Small intestine (tissue), 7 donors: Measurements from ENCODE around the gene SLCO2B1. TPM values are rescaled to one million over a fixed set of nuclear protein-coding genes. Genes with fewer than 3 reads are reported as not detected.

ENCODE experiments used
- DNase-seq, 2 donors: peaks; one replicate each; pipeline versions ENCODE4 v3.0.0 to v3.0.0-alpha.2; 2013
- FAIRE-seq: peaks from 2 replicates; lab custom pipeline; 2012; peaks lifted over from hg19 to GRCh38; lab: Jason Lieb, UNC
- H3K27ac ChIP-seq, 3 donors: one replicate each; pipeline ENCODE4 v1.5.1; 2013; ENCODE audit warnings: low read length in 2 of 3, mild to moderate bottlenecking in 2 of 3, control low read depth in 1 of 3, inconsistent platforms in 1 of 3, low read depth in 1 of 3, moderate library complexity in 1 of 3
- H3K27me3 ChIP-seq, 3 donors: one replicate each; pipeline ENCODE4 v1.6.1; 2013; ENCODE audit warnings: low read length in 3 of 3, inconsistent platforms in 1 of 3; ENCODE audit not compliant: control insufficient read depth in 3 of 3, insufficient read depth in 3 of 3
- H3K36me3 ChIP-seq, 3 donors: one replicate each; pipeline ENCODE4 v1.6.1; 2013; ENCODE audit warnings: low read length in 3 of 3, inconsistent platforms in 1 of 3, low read depth in 1 of 3, mild to moderate bottlenecking in 1 of 3, moderate library complexity in 1 of 3; ENCODE audit not compliant: control insufficient read depth in 3 of 3, insufficient read depth in 2 of 3
- H3K4me1 ChIP-seq, 3 donors: one replicate each; pipeline ENCODE4 v1.6.1; 2013; ENCODE audit warnings: low read length in 2 of 3, inconsistent platforms in 1 of 3, low read depth in 1 of 3, mild to moderate bottlenecking in 1 of 3, moderate library complexity in 1 of 3; ENCODE audit not compliant: control insufficient read depth in 3 of 3, insufficient read depth in 2 of 3
- H3K4me3 ChIP-seq, 3 donors: one replicate each; pipeline ENCODE4 v1.5.1; 2013; ENCODE audit warnings: low read length in 3 of 3, control low read depth in 1 of 3, inconsistent platforms in 1 of 3, low read depth in 1 of 3, mild to moderate bottlenecking in 1 of 3, moderate library complexity in 1 of 3
- H3K9me3 ChIP-seq, 2 donors: one replicate each; pipeline ENCODE4 v1.6.1; 2013; ENCODE audit warnings: low read depth in 1 of 2, low read length in 1 of 2; ENCODE audit not compliant: control insufficient read depth in 2 of 2, insufficient read depth in 1 of 2
- WGBS, 3 donors: extraction: QIAGEN DNeasy Blood & Tissue Kit; methylation state at CpG; one replicate each; pipeline ENCODE4 v1.1.7; 2013; 5-methylcytosine and 5-hydroxymethylcytosine counted together
- polyA plus RNA-seq, 4 donors: library from polyadenylated mRNA; stranded (reverse) in 3 of 4; unstranded in 1 of 4; fragments of 200-250 nt in 3 of 4; fragments of 120-200 nt in 1 of 4; gene quantifications; one replicate each; pipeline versions ENCODE4 v1.2.1 to v1.2.3, GENCODE V29; 2013
- donor health status: healthy with polysubstance abuse.
- donor health status: control.
- donor health status: control.
- donor health status: Bipolar disorder and iron deficiency.
- donor health status: healthy.

SLCO2B1 gene
- polyA plus RNA-seq, 4 donors: 10.3 to 141 (median 30.6) TPM

DNA sequence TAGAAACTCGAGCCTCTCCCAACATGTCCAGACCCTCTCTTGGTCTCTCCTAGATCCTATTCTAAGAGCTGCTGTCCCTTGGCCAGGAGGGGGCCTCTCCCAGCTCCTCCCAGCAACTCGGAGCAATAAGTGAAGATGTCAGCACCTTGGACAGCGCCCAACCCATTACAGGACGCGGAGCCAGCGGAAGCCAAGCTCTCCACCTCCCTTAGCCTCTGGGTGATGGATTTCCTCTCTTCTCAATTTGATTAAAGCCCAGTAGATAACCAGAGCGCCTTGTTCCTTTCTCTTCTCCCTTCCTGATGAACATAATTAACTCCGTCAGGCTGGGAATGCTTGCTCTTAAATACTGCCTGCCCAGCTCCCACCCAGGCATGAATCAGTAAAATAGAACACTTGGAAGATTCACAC, 63.5 kb downstream of the SLCO2B1 start:
- Histone ChIP-seq H3K4me3 (no peak overlapping the region), H3K9me3 (no peaks in the 10 kb centered on the region), H3K27ac (no peak overlapping the region), H3K36me3 (no peaks in the 10 kb centered on the region), H3K4me1 (no peaks in the 10 kb centered on the region), H3K27me3 (peaks cover 0 to 14% (median 0%) of the 10 kb centered on the region in 3 donors)
- DNase-seq (peak; percentile 56 to 91), FAIRE-seq (no peak)
- 3 to 5% (median 4%) methylated on average over 8 of the region's 8 CpGs for WGBS, 3 donors

DNA sequence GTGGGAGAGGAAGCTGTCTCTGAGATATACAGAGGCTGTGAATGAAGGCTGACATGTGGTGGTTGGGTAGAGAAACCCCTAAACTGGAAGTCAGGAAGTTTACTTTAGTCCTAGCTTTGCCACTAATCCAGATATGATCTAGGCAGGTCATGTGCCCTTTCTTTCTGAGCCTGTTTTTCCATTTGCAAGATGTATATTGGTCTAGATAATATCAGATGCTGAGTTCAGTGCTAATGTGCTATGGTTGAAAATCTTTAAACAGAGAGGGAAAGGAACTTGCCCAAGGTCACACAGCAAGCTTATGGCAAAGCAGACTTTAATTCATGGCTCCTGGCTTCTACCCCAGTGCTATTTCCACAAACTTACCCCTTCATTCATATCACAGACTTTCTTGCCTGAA, 63.9 kb downstream of the SLCO2B1 start:
- Histone ChIP-seq H3K9me3 (no peaks in the 10 kb centered on the region), H3K4me1 (no peaks in the 10 kb centered on the region), H3K36me3 (no peaks in the 10 kb centered on the region), H3K4me3 (no peak overlapping the region), H3K27me3 (peaks cover 0 to 14% (median 0%) of the 10 kb centered on the region in 3 donors), H3K27ac (no peak overlapping the region)
- FAIRE-seq (no peak), DNase-seq (no peak)

DNA sequence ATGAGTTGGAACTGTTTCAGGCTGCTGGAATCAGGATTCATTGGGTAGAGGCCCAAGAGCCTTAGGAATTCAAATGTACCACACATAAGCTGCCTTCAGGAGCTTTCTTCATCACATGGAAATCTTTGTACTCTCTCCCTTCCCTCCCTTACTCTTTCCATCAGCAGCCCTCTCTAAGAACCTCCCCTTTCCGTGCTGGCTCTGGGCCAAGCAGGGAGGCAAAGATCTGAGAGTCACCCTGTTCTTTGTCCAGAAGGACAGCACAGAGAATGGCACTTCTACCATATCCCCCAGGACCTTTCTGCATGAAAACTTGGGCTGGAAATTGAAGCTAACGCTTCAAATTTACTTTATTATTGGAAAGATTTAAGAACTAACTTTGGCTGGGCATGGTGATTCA, 69.0 kb downstream of the SLCO2B1 start:
- no peaks in the 10 kb centered on the region for H3K36me3 ChIP-seq
- 44 to 56% (median 55%) methylated on average over 2 of the region's 2 CpGs for WGBS, 3 donors
- no peaks in the 10 kb centered on the region for H3K4me1 ChIP-seq
- DNase-seq (peak; percentile 33 to 46), FAIRE-seq (no peak)
- no peak overlapping the region for H3K4me3 ChIP-seq
- peaks cover 0 to 10% (median 0%) of the 10 kb centered on the region in 3 donors for H3K27me3 ChIP-seq
- H3K27ac ChIP-seq: no peak overlapping the region
- no peaks in the 10 kb centered on the region for H3K9me3 ChIP-seq

DNA sequence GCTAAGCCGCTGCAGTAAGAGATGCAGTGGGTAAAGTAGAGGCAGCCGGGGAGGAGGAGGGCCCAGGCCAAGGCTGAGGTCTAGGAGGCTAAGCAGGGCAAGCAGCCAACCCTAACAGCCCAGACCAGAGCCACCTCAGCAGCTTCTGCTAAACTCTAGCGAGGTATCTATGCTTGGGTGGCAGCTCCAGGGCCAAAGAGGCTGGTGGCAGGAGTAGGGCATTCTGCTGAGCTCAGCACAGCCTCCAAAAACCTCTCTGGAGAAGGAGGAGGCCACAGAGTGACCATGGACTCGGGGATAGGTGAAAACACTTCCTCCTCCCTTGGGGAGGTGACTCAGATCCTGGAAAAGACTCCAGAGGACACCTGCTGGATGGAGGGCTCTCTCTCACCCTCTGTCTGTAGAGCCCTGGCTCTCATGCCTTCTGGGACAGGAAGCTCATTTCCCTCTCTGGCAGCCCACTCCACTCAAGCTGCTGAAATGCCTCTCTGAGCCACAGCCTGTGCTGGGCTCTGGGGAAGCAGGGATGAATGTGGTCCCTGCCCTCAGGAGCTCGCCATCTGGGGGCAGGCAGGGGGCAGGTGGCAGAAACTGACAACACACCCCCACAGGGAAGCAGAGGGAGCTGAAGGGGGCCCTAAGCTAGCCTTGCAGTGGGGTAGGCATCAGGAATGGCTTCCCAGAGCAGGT, 73.2 kb downstream of the SLCO2B1 start:
- FAIRE-seq (no peak), DNase-seq (peak in 1 of 2 donors; percentile 23)
- Histone ChIP-seq H3K36me3 (no peaks in the 10 kb centered on the region), H3K9me3 (no peaks in the 10 kb centered on the region), H3K27ac (no peak overlapping the region), H3K27me3 (no peaks in the 10 kb centered on the region), H3K4me3 (no peak overlapping the region), H3K4me1 (no peaks in the 10 kb centered on the region)
- WGBS, 3 donors: 42 to 46% (median 44%) methylated on average over 5 of the region's 5 CpGs

DNA sequence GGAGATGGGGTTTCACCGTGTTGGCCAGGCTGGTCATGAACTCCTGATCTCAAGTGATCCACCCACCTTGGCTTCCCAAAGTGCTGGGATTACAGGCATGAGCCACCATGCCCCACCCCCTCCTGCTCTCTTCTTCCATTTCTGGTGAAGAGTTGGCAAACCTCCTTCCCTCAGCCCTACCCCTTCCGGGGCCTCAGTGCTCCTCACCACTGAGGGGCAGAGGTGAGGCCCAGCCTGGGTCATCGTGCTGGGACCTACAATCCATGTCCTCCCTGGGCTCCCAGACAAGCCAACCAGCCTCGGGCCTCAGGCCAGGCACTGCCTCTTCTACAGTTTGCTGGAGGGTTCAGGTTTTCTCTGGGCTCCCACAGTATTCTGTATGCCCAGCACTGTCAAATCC, 74.9 kb downstream of the SLCO2B1 start:
- Histone ChIP-seq H3K4me1 (no peaks in the 10 kb centered on the region), H3K27me3 (peaks cover 0 to 3% (median 0%) of the 10 kb centered on the region in 3 donors), H3K4me3 (no peak overlapping the region), H3K36me3 (no peaks in the 10 kb centered on the region), H3K9me3 (no peaks in the 10 kb centered on the region), H3K27ac (no peak overlapping the region)
- DNase-seq (no peak), FAIRE-seq (no peak)
- 44 to 63% (median 58%) methylated on average over 4 of the region's 4 CpGs for WGBS, 3 donors

DNA sequence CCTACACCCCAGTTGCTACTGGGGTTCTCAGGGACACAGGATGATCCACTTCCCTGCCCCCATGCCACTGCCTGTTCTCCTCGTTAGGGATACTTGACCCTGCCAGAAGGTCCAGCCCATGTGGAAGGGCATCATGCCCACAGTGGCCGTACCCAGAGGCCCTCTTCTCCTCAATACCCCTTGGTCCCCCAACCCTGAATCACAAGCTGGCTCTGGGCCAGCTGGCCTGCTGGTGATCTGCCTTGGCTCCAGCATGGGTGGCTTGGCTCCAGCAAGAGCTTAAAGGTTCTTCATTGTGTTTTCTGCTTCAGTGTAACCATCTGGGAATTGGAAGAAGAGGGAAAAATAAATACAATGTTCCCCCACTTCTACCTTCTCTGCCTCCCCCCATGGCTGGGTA, 78.6 kb downstream of the SLCO2B1 start:
- H3K4me1 ChIP-seq: no peaks in the 10 kb centered on the region
- no peak for DNase-seq
- H3K27me3 ChIP-seq: peaks cover 0 to 3% (median 0%) of the 10 kb centered on the region in 3 donors
- 58 to 79% (median 70%) methylated on average over 2 of the region's 2 CpGs for WGBS, 3 donors
- H3K4me3 ChIP-seq: no peak overlapping the region
- H3K36me3 ChIP-seq: no peaks in the 10 kb centered on the region
- H3K27ac ChIP-seq: no peak overlapping the region
- no peak for FAIRE-seq
- no peaks in the 10 kb centered on the region for H3K9me3 ChIP-seq

DNA sequence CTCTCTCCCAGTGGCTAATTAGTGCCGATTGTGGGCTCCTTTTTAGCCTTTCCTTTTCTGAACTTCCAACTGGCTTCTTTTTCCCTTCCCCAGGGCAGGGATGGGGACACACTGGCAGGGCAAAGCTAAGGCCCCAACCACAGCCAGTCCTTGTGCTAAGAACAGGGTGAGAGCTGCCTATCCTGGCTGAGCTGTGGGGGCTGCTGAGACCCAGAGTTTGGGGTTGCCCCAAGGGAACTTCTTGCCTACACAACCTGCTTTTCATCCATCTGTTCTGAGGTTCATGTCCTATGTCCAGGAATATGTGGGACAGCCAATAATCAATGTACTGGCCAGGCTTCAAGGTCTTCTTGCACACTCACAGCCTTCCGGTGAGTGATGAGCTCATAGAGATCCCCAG, 79.7 kb downstream of the SLCO2B1 start:
- H3K27me3 ChIP-seq: peaks cover 0 to 7% (median 1%) of the 10 kb centered on the region in 3 donors
- WGBS, 3 donors: 75 to 88% (median 76%) methylated on average over 2 of the region's 2 CpGs
- H3K9me3 ChIP-seq: no peaks in the 10 kb centered on the region
- FAIRE-seq (no peak), DNase-seq (no peak)
- H3K4me3 ChIP-seq: no peak overlapping the region
- no peaks in the 10 kb centered on the region for H3K4me1 ChIP-seq
- H3K27ac ChIP-seq: no peak overlapping the region
- no peaks in the 10 kb centered on the region for H3K36me3 ChIP-seq

DNA sequence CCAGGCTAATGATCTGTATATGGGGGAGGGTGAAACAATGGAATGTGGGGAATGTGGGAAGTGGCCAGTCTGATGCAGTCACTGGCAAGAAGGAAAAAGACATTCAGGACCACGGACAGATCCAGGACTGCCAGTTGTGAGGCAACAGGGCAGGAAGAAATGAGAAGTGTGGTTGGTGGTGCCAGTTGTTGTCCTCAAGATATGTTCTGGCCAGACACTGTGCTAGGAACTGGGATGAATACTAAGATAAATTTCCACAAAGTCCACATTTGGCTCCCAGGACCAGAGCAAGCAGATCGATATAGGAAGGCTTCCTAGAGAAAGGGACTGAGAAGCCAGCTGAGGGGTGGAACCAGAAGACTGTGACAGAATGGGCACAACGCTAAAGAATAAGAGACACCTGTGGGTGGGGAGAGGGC, 82.9 kb downstream of the SLCO2B1 start:
- Histone ChIP-seq H3K36me3 (no peaks in the 10 kb centered on the region), H3K4me1 (no peaks in the 10 kb centered on the region), H3K27ac (no peak overlapping the region), H3K4me3 (no peak overlapping the region), H3K27me3 (peaks cover 0 to 25% (median 2%) of the 10 kb centered on the region in 3 donors), H3K9me3 (no peaks in the 10 kb centered on the region)
- DNase-seq: peak; percentile 15 to 63
- FAIRE-seq: no peak
- WGBS, 3 donors: 46 to 54% (median 46%) methylated on average over 3 of the region's 3 CpGs

DNA sequence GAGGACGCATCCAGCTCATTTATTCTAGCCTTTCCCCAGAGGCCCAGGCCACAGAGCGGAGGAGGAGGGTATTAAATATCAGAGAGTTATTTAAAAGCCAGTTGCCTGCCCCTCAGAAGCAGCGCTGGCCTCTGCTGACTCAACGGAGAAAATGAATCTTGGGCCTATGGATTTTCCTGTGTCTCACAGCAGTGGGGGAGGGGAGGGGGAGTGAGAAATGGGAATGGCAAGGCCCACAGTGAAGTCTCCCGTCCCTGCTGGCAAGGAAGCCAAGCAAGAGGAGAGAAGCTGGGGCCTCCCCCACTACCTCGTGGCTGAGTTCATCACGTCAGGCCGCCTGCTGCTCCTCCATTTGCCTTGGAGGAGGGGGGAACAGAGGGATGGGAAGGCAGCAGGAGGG, 85.2 kb downstream of the SLCO2B1 start:
- Histone ChIP-seq H3K27me3 (peaks cover 4 to 42% (median 6%) of the 10 kb centered on the region in 3 donors), H3K4me3 (no peak overlapping the region), H3K27ac (no peak overlapping the region), H3K36me3 (no peaks in the 10 kb centered on the region), H3K4me1 (peaks cover 0 to 3% (median 0%) of the 10 kb centered on the region in 3 donors), H3K9me3 (no peaks in the 10 kb centered on the region)
- DNase-seq (no peak), FAIRE-seq (no peak)
- WGBS, 3 donors: 48 to 66% (median 59%) methylated on average over 7 to 8 of the region's 8 CpGs
